ENCODE data around the gene NME1.

NME1 gene

GRCh38 chr17:51185763-51186332, 32.5 kb downstream of the NME1 start:
- peak in 1 of 10 donors; percentile 77 for DNase-seq
- intact Hi-C loops (cut with DNase I) = no loop called here

GRCh38 chr17:51188271-51188833, 35.0 kb downstream of the NME1 start:
- intact Hi-C loops (cut with DNase I) = no loop called here
- DNase-seq = no peak

- no peak for DNase-seq
- intact Hi-C loops (cut with DNase I) = no loop called here
Measured at GRCh38 chr17:51189162-51189561, 35.8 kb downstream of the NME1 start.

GRCh38 chr17:51189628-51190027, 36.3 kb downstream of the NME1 start:
- intact Hi-C loops (cut with DNase I) = no loop called here
- no peak for DNase-seq

GRCh38 chr17:51191895-51192294, 38.5 kb downstream of the NME1 start:
- intact Hi-C loops (cut with DNase I) = no loop called here
- no peak for DNase-seq

- DNase-seq = no peak
- intact Hi-C loops (cut with DNase I) = no loop called here
Measured at GRCh38 chr17:51197754-51198153, 44.4 kb downstream of the NME1 start.

GRCh38 chr17:51200295-51200694, 46.9 kb downstream of the NME1 start:
- DNase-seq = no peak
- intact Hi-C loops (cut with DNase I) = no loop called here

- intact Hi-C loops (cut with DNase I) = no loop called here
- DNase-seq = no peak
Measured at GRCh38 chr17:51200846-51201245, 47.5 kb downstream of the NME1 start.

GRCh38 chr17:51203838-51204237, 50.5 kb downstream of the NME1 start:
- intact Hi-C loops (cut with DNase I) = no loop called here
- no peak for DNase-seq
